ENCODE results near the gene FANCC. TPM values are rescaled to one million over a fixed set of nuclear protein-coding genes. Genes with fewer than 3 reads are reported as not detected.
A peak's percentile ranks its signal among the peaks of the same experiment; 100 is the strongest.

Gene FANCC
- total RNA-seq, 1 donor from 2014 or later, result 6.1 TPM

GRCh38 chr9:95076696-95077052 lies 240.8 kb downstream of the FANCC start:
- ATAC-seq, result no peak
- intact Hi-C loops (cut with DNase I), result no loop called here
- DNase-seq (ENCODE audit: missing footprints), result no peak

- intact Hi-C loops (cut with DNase I), result no loop called here
- ATAC-seq (no peak), DNase-seq (ENCODE audit: missing footprints) (no peak)
These were observed 241.8 kb downstream of the FANCC start for GRCh38 chr9:95075700-95076099.

DNA sequence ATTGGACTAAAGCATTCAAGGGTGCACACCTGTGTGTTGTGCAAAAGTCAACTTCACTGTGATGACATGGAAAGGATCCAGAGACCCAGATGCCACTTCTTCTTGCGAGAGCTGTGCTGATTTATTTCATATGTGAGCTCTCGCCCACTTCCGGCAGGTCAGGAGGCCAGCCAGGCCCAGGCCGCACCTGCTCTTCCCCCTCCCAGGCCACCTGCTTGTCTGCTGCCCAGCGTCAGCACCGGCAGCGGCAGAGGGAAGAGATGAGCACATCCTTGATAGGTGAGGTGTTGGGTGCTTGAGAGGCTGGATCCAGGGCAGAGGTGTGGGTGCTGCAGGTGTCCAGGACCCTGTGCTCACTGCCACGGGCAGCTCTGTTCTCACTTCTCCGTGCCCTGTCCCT lies 242.9 kb downstream of the FANCC start:
- DNase-seq (ENCODE audit: missing footprints), result no peak
- ATAC-seq, result no peak
- intact Hi-C loops (cut with DNase I), result no loop called here

DNA sequence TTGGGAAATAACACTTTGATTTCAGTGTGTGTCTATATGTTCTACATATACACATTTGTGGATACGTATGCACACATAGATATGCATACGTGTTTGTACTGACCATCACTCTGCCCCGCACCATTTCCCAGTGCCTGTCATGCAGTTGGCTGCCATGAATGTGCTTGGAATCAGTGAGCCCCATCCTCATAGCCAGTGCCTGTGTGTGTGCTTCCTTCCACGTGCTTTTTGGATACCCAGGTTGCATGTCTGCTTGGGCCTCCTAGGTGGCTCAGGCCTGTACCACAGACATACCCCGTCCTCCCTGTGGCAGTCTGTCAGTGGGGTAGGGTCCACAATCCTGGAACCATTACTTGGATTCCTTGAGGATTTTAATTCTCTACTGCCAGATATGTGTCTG lies 243.6 kb downstream of the FANCC start:
- ATAC-seq (no peak), DNase-seq (ENCODE audit: missing footprints) (no peak)
- intact Hi-C loops (cut with DNase I), result no loop called here

GRCh38 chr9:95073042-95073607 lies 244.4 kb downstream of the FANCC start:
- no peak for DNase-seq (ENCODE audit: missing footprints)
- intact Hi-C loops (cut with DNase I), result no loop called here

GRCh38 chr9:95071925-95072324 lies 245.6 kb downstream of the FANCC start:
- ATAC-seq (no peak), DNase-seq (ENCODE audit: missing footprints) (no peak)
- intact Hi-C loops (cut with DNase I), result no loop called here

More at GRCh38 chr9:95073042-95073607, 244.4 kb downstream of the FANCC start:
- peak; percentile 21 for ATAC-seq

DNA sequence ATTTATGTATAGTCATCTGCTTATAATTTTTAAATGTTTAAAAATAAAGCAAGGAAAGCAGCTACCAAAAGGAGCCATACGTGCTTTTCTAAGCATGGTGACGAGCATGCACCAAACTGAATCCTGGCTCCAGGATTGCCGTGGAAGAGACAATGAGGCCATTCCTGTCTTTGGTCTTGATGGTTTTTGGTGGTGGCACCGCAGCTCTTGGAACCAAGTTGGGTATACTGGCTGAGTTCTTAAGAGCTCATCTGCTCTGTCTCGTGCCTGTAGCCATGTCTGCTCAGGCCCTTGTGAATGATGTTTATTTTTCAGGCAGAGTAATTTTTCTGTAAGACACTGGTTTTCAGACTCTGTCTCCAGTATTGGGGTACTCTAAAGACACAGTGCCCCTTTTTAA lies 246.1 kb downstream of the FANCC start:
- ATAC-seq (no peak), DNase-seq (ENCODE audit: missing footprints) (no peak)
- intact Hi-C loops (cut with DNase I), result no loop called here

GRCh38 chr9:95070549-95071021 lies 246.9 kb downstream of the FANCC start:
- intact Hi-C loops (cut with DNase I), result no loop called here
- DNase-seq (ENCODE audit: missing footprints) (no peak), ATAC-seq (peak; percentile 71)

- ATAC-seq (no peak), DNase-seq (ENCODE audit: missing footprints) (no peak)
- intact Hi-C loops (cut with DNase I), result no loop called here
These were observed 249.6 kb downstream of the FANCC start for GRCh38 chr9:95067897-95068296.

DNA sequence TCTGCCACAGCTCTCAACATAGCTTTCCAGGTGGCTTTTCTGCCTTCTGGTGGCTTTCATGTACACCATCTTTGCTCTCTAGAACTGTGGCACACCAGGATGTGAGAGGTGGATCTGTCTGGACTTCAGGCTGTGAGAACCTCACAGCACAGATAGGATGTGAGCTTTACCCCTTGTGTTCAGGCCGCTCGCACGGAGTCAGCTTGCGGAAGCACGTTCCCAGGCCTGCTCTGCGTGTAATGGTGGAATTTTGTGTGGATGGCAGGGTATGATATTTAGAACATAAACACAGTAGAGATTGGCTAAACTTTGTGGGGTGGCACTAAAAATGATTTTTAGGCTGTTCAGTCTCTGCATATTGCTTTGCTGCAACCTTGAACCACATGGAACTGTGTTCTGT lies 250.5 kb downstream of the FANCC start:
- ATAC-seq (no peak), DNase-seq (ENCODE audit: missing footprints) (no peak)
- intact Hi-C loops (cut with DNase I), result no loop called here

DNA sequence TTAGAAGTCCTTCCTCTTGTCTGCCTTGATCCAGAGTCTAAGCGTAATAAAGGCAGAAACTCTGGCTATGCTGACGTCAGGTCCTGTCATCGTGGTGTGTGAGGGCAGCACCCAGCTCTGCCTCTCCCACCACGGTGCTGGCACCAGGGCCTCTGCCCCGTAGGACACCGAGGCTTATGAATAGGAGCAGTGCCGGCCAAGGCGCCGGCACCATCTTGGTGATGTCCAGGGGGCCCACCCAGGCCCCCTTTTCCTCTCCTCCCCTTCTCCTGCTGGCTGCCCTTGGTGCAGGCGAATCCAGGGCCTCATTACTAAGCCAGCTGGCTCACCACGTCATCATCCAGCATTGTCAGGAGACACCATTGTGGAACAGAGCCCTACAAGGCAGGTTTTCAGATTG lies 252.3 kb downstream of the FANCC start:
- DNase-seq (ENCODE audit: missing footprints), result no peak
- peak; percentile 35 for ATAC-seq
- intact Hi-C loops (cut with DNase I), result no loop called here

- DNase-seq (ENCODE audit: missing footprints) (no peak), ATAC-seq (no peak)
- intact Hi-C loops (cut with DNase I), result no loop called here
These were observed 254.2 kb downstream of the FANCC start for GRCh38 chr9:95063300-95063699.

DNA sequence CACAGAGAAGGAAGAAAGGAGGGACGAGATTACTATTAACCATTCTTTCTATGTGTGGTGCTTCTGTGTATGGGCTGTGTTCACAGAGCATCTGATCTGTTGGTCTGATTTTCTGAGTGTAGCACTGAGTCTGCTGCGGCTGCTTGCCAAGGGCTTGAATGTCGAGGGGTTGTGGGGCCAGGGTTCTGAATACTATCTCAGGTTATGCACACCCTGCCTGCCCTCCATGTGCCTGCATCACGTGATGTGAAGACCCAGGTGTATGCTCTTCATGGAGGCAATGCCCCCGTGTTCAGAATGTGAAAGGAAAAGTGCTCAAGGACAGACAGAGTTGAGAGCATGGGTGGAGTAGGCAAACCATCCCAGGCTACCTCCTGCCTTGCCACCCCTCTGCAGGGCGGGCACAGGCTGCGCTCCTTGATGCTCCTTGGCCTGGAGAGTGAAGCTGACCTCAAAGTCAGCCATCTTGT lies 254.9 kb downstream of the FANCC start:
- intact Hi-C loops (cut with DNase I), result no loop called here
- ATAC-seq (peak; percentile 24), DNase-seq (ENCODE audit: missing footprints) (no peak)

- ATAC-seq, result peak; percentile 10
These were observed 255.5 kb downstream of the FANCC start for GRCh38 chr9:95061916-95062595.

GRCh38 chr9:95060916-95061315 lies 256.6 kb downstream of the FANCC start:
- DNase-seq (ENCODE audit: missing footprints) (no peak), ATAC-seq (no peak)
- intact Hi-C loops (cut with DNase I), result no loop called here

More at GRCh38 chr9:95061916-95062595, 255.5 kb downstream of the FANCC start:
- DNase-seq (ENCODE audit: missing footprints), result no peak
- intact Hi-C loops (cut with DNase I), result no loop called here

DNA sequence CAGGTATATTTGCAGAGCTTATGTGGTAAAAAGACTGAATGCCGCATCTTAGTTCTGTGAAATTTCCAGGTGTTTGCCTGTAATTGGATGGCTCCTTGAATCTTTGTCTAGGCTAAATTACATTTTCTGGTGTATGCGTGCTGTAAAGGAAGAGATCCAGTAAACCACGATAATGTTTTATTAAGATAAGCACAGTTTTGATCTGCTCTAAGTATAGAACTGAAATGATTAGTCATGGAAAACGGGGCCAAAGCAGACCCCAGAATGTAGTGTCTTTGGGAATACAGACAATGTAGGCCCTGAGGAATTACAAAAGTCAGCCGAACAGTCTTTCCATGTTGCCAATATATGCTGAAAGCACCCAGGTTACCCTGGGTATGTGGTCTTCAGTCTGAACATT lies 257.3 kb downstream of the FANCC start:
- no peak for DNase-seq (ENCODE audit: missing footprints)
- intact Hi-C loops (cut with DNase I), result no loop called here
- no peak for ATAC-seq

GRCh38 chr9:95058795-95059386 lies 258.6 kb downstream of the FANCC start:
- intact Hi-C loops (cut with DNase I), result no loop called here
- ATAC-seq, result no peak
- DNase-seq (ENCODE audit: missing footprints), result no peak

GRCh38 chr9:95058121-95058785 lies 259.3 kb downstream of the FANCC start:
- ATAC-seq (no peak), DNase-seq (ENCODE audit: missing footprints) (no peak)
- intact Hi-C loops (cut with DNase I), result no loop called here

GRCh38 chr9:95057101-95057500 lies 260.4 kb downstream of the FANCC start:
- ATAC-seq (no peak), DNase-seq (ENCODE audit: missing footprints) (no peak)
- intact Hi-C loops (cut with DNase I), result no loop called here
